ENCODE data around the gene RAB10. TPM values are rescaled to one million over a fixed set of nuclear protein-coding genes. Genes with fewer than 3 reads are reported as not detected.

RAB10 gene
- total RNA-seq, 1 experiment from 2014 or later: 167 TPM

DNA sequence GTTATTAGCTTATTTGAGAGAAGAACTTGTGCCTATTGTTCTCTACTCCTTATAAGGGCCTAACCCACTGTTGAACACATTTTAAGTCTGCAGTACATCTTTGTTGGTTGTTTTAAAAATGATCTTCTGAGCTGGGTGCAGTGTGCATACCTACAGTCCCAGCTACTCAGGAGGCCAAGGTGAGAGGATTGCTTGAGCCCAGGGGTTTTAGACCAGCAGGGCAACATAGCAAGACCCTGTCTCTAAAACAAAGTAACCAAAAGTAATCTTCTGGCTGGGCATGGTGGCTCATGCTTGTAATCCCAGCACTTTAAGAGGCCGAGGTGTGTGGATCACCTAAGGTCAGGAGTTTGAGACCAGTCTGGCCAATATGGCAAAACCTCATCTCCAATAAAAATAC lies 25.8 kb upstream of the RAB10 start:
- BruUV-seq (replicated peaks): no TSS peak

More for the DNA sequence above, 25.8 kb upstream of the RAB10 start:
- intact Hi-C loops (cut with micrococcal nuclease): no loop called here
- ChIA-PET CTCF (interaction anchor here (1.2 kb wide), 1 partner anchor 17 kb away, joined by 4 read pairs; no protein-coding TSS in a partner anchor), POLR2A (interaction anchor here (0.7 to 1.6 kb wide), 2 partner anchors 10 kb away, joined by 3 to 5 read pairs; no protein-coding TSS in a partner anchor), RAD21 (ENCODE audit: low non-redundant PET in 1 of 2, low total read pairs in 2 of 2, uncharacterized antibody in 2 of 2, unreplicated experiment in 2 of 2) (no interaction called here)
- no peaks in the 10 kb centered on the region for H3K27me3 ChIP-seq (ENCODE audit: insufficient read depth, low read length)
- TF ChIP-seq ZNF274 (IDR thresholded peaks at IDR 0.05; ENCODE audit: low read depth, low read length): no peak
- TF ChIP-seq, protein P1, sequence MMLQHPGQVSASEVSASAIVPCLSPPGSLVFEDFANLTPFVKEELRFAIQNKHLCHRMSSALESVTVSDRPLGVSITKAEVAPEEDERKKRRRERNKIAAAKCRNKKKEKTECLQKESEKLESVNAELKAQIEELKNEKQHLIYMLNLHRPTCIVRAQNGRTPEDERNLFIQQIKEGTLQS (IDR thresholded peaks at IDR 0.05): no peak
- TF ChIP-seq POLR2AphosphoS5 (IDR thresholded peaks at IDR 0.05; ENCODE audit: low read depth, low read length): no peak
- no peak for TF ChIP-seq CBX3 (IDR thresholded peaks at IDR 0.05; ENCODE audit: low read depth)
- TF ChIP-seq, protein P2, sequence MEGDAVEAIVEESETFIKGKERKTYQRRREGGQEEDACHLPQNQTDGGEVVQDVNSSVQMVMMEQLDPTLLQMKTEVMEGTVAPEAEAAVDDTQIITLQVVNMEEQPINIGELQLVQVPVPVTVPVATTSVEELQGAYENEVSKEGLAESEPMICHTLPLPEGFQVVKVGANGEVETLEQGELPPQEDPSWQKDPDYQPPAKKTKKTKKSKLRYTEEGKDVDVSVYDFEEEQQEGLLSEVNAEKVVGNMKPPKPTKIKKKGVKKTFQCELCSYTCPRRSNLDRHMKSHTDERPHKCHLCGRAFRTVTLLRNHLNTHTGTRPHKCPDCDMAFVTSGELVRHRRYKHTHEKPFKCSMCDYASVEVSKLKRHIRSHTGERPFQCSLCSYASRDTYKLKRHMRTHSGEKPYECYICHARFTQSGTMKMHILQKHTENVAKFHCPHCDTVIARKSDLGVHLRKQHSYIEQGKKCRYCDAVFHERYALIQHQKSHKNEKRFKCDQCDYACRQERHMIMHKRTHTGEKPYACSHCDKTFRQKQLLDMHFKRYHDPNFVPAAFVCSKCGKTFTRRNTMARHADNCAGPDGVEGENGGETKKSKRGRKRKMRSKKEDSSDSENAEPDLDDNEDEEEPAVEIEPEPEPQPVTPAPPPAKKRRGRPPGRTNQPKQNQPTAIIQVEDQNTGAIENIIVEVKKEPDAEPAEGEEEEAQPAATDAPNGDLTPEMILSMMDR (IDR thresholded peaks at IDR 0.05 in 2 of 3, conservative IDR thresholded peaks at IDR 0.05 in 1 of 3; ENCODE audit: borderline replicate concordance in 1 of 3, insufficient read depth in 1 of 3, low read depth in 2 of 3, low read length in 2 of 3): no peak
- no peak for TF ChIP-seq SIN3A (IDR thresholded peaks at IDR 0.05; ENCODE audit: low read depth)
- no peak for TF ChIP-seq FOSL1 (IDR thresholded peaks at IDR 0.05; ENCODE audit: low read depth)
- no peak for TF ChIP-seq EGR1 (IDR thresholded peaks at IDR 0.05; ENCODE audit: low read depth)
- TF ChIP-seq EZH2 (IDR thresholded peaks at IDR 0.05): no peak
- no peak for TF ChIP-seq REST (IDR thresholded peaks at IDR 0.05; ENCODE audit: low read depth)
- TF ChIP-seq EZH2phosphoT487 (IDR thresholded peaks at IDR 0.05; ENCODE audit: borderline replicate concordance): no peak
- no peaks in the 10 kb centered on the region for H3K9me3 ChIP-seq (ENCODE audit: control insufficient read depth in 1 of 2, insufficient read depth in 1 of 2, low read depth in 1 of 2, low read length in 2 of 2)
- no peaks in the 10 kb centered on the region for H3K79me2 ChIP-seq (ENCODE audit: insufficient read depth, low read length)
- H3K9me2 ChIP-seq (ENCODE audit: insufficient read depth): no peaks in the 10 kb centered on the region
- H3K4me3 ChIP-seq (replicated peaks in 1 of 2; ENCODE audit: low read depth in 1 of 2, low read length in 2 of 2): no peak overlapping the region
- peaks cover 35 to 48% of the 10 kb centered on the region in 2 experiments for H3K4me1 ChIP-seq (ENCODE audit: control insufficient read depth in 1 of 2, insufficient read depth in 2 of 2, low read length in 2 of 2)
- no peak overlapping the region for H3K27ac ChIP-seq (ENCODE audit: low read depth, low read length)
- no peak overlapping the region for H3K9ac ChIP-seq (ENCODE audit: low read length)
- no peak for DNase-seq (ENCODE audit: low read depth, low spot score)
- no peak for ATAC-seq
- no peak overlapping the region for H3K4me2 ChIP-seq (ENCODE audit: low read length)
- H3K36me3 ChIP-seq (ENCODE audit: control insufficient read depth in 1 of 2, insufficient read depth in 2 of 2, low read length in 2 of 2): no peaks in the 10 kb centered on the region
- no peak overlapping the region for H2AFZ ChIP-seq (ENCODE audit: low read depth, low read length, poor library complexity, severe bottlenecking)
- no peaks in the 10 kb centered on the region for H4K20me1 ChIP-seq (ENCODE audit: insufficient read depth)

Data from HCT116 (cell line).